Omental fat pad (tissue), 4 donors: Measurements from ENCODE around the gene OR13C5. TPM values are rescaled to one million over a fixed set of nuclear protein-coding genes. Genes with fewer than 3 reads are reported as not detected.

Experiments used
- total RNA-seq, 4 donors: library from RNA; depleted of rRNA; stranded (reverse); fragments of >200 nt; gene quantifications; one replicate each; pipeline ENCODE4 v1.1.0, GENCODE V29; 2016

The OR13C5 gene
- total RNA-seq, 4 donors from 2014 or later = not detected

Other genes with a start within 250 kb of the OR13C5 start
- not detected for gene OR13F1, start 95.2 kb downstream of the OR13C5 start, total RNA-seq
- gene OR13C4, start 72.2 kb downstream of the OR13C5 start, total RNA-seq = not detected
- not detected for gene OR13C3, start 62.6 kb downstream of the OR13C5 start, total RNA-seq
- not detected for gene OR13C8, start 30.2 kb downstream of the OR13C5 start, total RNA-seq
- not detected for gene OR13C2, start 6.2 kb upstream of the OR13C5 start, total RNA-seq
- not detected for gene OR13C9, start 18.8 kb upstream of the OR13C5 start, total RNA-seq
- gene OR13D1, start 95.1 kb upstream of the OR13C5 start, total RNA-seq = not detected
- 10 to 100 TPM; 22.9 to 39.6 (median 29.6) TPM for gene NIPSNAP3A, start 148.3 kb upstream of the OR13C5 start, total RNA-seq
- 10 to 100 TPM in 3 of 4 donors, 1 to 10 TPM in 1; 7.1 to 16.1 (median 13.0) TPM for gene NIPSNAP3B, start 164.7 kb upstream of the OR13C5 start, total RNA-seq